Fibroblast of lung (primary cell): ENCODE data around the gene CPN2. TPM values are rescaled to one million over a fixed set of nuclear protein-coding genes. Genes with fewer than 3 reads are reported as not detected.

Experiments used
- DNase-seq, 2 donors: peaks; one replicate each; pipeline versions ENCODE4 v3.0.0 to v3.0.0-alpha.2; 2010; ENCODE audit warnings: low read depth in 2 of 2
- H2AFZ ChIP-seq: 2 replicates; pipeline ENCODE4 v1.5.1; 2012; ENCODE audit warnings: low read length, control low read depth, inconsistent platforms
- H3K27ac ChIP-seq: 2 replicates; pipeline ENCODE4 v1.5.1; 2011; ENCODE audit warnings: low read length, control low read depth; ENCODE audit not compliant: insufficient read depth
- H3K27me3 ChIP-seq: 2 replicates; pipeline ENCODE4 v1.5.1; 2011; ENCODE audit warnings: mild to moderate bottlenecking, low read length; ENCODE audit not compliant: control insufficient read depth, insufficient read depth
- H3K36me3 ChIP-seq: 2 replicates; pipeline ENCODE4 v1.5.1; 2011; ENCODE audit warnings: low read length; ENCODE audit not compliant: control insufficient read depth, insufficient read depth
- H3K4me1 ChIP-seq: 2 replicates; pipeline ENCODE4 v1.5.1; 2011; ENCODE audit warnings: low read length; ENCODE audit not compliant: control insufficient read depth, insufficient read depth; ENCODE audit errors: extremely low read depth
- H3K4me2 ChIP-seq: 2 replicates; pipeline ENCODE4 v1.5.1; 2011; ENCODE audit warnings: low read length, control low read depth; ENCODE audit not compliant: insufficient read depth; ENCODE audit errors: extremely low read depth
- H3K4me3 ChIP-seq, 4 experiments: fragments of 200-600 bp in 1 of 4; sonication (generic) in 1 of 4; replicated peaks in 1 of 4; 2 replicates each; pipeline ENCODE4 v1.5.1; 2011 to 2016; ENCODE audit warnings: low read length in 4 of 4, low read depth in 3 of 4, mild to moderate bottlenecking in 3 of 4, control low read depth in 2 of 4, inconsistent platforms in 1 of 4, mixed read lengths in 1 of 4; ENCODE audit not compliant: insufficient read depth in 1 of 4; ENCODE audit errors: control extremely low read depth in 1 of 4
- H3K79me2 ChIP-seq: 2 replicates; pipeline ENCODE4 v1.5.1; 2012; ENCODE audit warnings: mild to moderate bottlenecking, low read length, inconsistent platforms; ENCODE audit not compliant: control insufficient read depth, insufficient read depth
- H3K9ac ChIP-seq: 2 replicates; pipeline ENCODE4 v1.5.1; 2011; ENCODE audit warnings: mild to moderate bottlenecking, low read length, control low read depth; ENCODE audit not compliant: insufficient read depth
- H3K9me3 ChIP-seq: 2 replicates; pipeline ENCODE4 v1.5.1; 2012; ENCODE audit warnings: low read depth, low read length; ENCODE audit not compliant: control insufficient read depth, insufficient read depth
- H4K20me1 ChIP-seq: 2 replicates; pipeline ENCODE4 v1.5.1; 2011; ENCODE audit warnings: low read length; ENCODE audit not compliant: control insufficient read depth, insufficient read depth; ENCODE audit errors: extremely low read depth
- EZH2 ChIP-seq: IDR thresholded peaks from 2 replicates; pipeline ENCODE4 v1.5.1; 2012; ENCODE audit warnings: low read length, control low read depth, mild to moderate bottlenecking; ENCODE audit errors: missing control alignments
- polyA plus RNA-seq, 2 donors: library from polyadenylated mRNA; depleted of rRNA in 1 of 2; stranded (reverse) in 1 of 2; unstranded in 1 of 2; fragments of >200 nt; gene quantifications; 2 replicates each; pipeline ENCODE4 v1.2.1, GENCODE V29; 2011 to 2012; ENCODE audit warnings: missing spikeins in 1 of 2
- total RNA-seq: library from RNA; depleted of rRNA; stranded (reverse); fragments of >200 nt; gene quantifications from 2 replicates; pipeline ENCODE4 v1.2.1, GENCODE V29; 2014
- TF ChIP-seq, protein P1 (sequence below), 2 donors: IDR thresholded peaks in 1 of 2; conservative IDR thresholded peaks in 1 of 2; 1 replicate in 1 of 2; 2 replicates in 1 of 2; pipeline ENCODE4 v1.5.1; 2011 to 2012; ENCODE audit warnings: low read length in 2 of 2, control low read depth in 1 of 2, inconsistent platforms in 1 of 2, low read depth in 1 of 2, mild to moderate bottlenecking in 1 of 2

CPN2 gene
- total and polyA plus RNA-seq, 2 donors (not counting 1 experiment from before 2014, with no cell fraction given) = not detected

DNA sequence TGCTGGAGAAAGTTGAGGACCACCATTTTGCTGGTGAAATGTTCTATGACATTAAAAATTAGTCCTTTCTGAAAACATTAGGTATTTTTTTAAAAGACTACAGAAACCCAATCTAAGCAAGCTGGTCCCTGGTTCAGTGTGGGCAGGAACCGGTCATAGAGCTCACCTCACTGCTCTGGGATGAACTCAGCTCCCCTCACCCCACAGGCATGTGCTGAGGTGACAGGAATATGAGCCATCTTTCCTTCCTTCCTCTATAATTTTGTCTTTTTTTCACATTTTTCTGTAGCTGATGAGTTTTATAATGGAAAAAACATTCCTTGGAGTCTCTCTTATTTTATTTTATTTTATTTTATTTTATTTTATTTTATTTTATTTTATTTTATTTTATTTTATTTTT is 26.6 kb upstream of the CPN2 start:
- Histone ChIP-seq H3K9ac (no peak overlapping the region), H2AFZ (no peak overlapping the region), H3K36me3 (no peaks in the 10 kb centered on the region), H3K4me3 (no peak overlapping the region), H3K9me3 (no peaks in the 10 kb centered on the region), H3K4me2 (no peak overlapping the region), H3K4me1 (no peaks in the 10 kb centered on the region), H3K27me3 (peaks cover 3% of the 10 kb centered on the region), H4K20me1 (no peaks in the 10 kb centered on the region), H3K79me2 (no peaks in the 10 kb centered on the region), H3K27ac (no peak overlapping the region)
- DNase-seq = no peak
- no peak for TF ChIP-seq EZH2
- TF ChIP-seq, protein P1, sequence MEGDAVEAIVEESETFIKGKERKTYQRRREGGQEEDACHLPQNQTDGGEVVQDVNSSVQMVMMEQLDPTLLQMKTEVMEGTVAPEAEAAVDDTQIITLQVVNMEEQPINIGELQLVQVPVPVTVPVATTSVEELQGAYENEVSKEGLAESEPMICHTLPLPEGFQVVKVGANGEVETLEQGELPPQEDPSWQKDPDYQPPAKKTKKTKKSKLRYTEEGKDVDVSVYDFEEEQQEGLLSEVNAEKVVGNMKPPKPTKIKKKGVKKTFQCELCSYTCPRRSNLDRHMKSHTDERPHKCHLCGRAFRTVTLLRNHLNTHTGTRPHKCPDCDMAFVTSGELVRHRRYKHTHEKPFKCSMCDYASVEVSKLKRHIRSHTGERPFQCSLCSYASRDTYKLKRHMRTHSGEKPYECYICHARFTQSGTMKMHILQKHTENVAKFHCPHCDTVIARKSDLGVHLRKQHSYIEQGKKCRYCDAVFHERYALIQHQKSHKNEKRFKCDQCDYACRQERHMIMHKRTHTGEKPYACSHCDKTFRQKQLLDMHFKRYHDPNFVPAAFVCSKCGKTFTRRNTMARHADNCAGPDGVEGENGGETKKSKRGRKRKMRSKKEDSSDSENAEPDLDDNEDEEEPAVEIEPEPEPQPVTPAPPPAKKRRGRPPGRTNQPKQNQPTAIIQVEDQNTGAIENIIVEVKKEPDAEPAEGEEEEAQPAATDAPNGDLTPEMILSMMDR (conservative IDR thresholded peaks at IDR 0.05 in 1 of 2, IDR thresholded peaks at IDR 0.05 in 1 of 2; ENCODE audit: low read depth in 1 of 2, low read length in 2 of 2) = no peak

DNA sequence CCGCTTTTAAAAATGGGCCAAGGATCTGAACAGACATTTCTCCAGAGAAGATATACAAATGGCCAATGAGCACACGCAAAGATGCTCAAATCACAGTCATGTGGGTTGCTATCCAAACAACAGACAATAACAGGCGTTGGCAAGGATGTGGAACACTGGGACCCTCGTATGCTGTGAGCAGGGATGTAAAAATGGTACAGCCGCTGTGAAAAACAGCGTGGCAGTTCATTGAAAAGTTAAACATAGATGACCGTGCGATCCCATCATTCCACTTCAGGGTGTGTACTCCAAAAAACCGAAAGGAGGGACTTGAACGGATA is 25.1 kb upstream of the CPN2 start:
- TF ChIP-seq EZH2 = no peak
- TF ChIP-seq, protein P1 (conservative IDR thresholded peaks at IDR 0.05 in 1 of 2, IDR thresholded peaks at IDR 0.05 in 1 of 2; ENCODE audit: low read depth in 1 of 2, low read length in 2 of 2) = no peak
- DNase-seq = no peak
- Histone ChIP-seq H3K4me2 (no peak overlapping the region), H3K9me3 (no peaks in the 10 kb centered on the region), H3K79me2 (no peaks in the 10 kb centered on the region), H3K4me3 (no peak overlapping the region), H3K9ac (no peak overlapping the region), H4K20me1 (no peaks in the 10 kb centered on the region), H3K27ac (no peak overlapping the region), H3K36me3 (no peaks in the 10 kb centered on the region), H2AFZ (no peak overlapping the region), H3K4me1 (no peaks in the 10 kb centered on the region), H3K27me3 (peaks cover 3% of the 10 kb centered on the region)

DNA sequence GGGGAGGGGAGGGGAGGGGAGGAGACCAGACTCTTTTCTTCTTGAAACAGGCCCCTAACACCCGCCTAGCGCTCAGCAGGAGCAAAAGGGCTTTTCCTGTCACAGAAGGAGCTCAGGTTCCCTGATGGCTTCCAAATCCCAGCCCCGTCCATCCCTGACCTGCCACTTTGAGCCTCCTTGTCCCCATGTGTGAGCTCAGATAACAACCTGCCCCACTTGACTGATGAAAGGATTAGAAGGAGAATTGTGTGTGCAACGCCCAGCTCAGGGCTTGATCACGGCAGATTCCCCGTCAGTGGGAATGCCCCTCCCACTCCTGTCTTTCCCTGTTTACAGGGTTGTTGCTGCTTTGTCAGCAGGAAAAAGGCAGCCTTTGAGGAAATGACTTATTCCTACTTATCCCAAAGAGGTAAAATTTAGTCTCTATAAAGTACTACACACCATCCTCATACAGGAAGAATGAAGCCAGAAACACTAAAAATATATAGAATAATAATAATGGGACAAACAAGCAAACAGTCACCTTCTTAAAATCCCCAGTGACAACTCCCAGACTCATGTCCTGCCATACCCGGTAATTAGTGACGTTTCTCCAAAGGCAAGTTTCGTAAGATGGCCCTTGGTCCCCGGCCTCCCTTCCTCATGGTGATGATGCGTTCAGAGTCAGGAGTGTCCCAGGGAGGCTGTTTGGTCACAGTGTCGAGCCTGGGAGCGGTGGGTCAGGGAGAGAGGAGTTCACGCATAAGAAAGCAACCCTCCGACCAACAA is 24.5 kb upstream of the CPN2 start:
- Histone ChIP-seq H3K79me2 (no peaks in the 10 kb centered on the region), H3K36me3 (no peaks in the 10 kb centered on the region), H3K4me1 (no peaks in the 10 kb centered on the region), H3K4me3 (no peak overlapping the region), H3K27ac (no peak overlapping the region), H3K4me2 (no peak overlapping the region), H2AFZ (no peak overlapping the region), H3K9ac (no peak overlapping the region), H3K27me3 (peaks cover 4% of the 10 kb centered on the region), H3K9me3 (no peaks in the 10 kb centered on the region), H4K20me1 (no peaks in the 10 kb centered on the region)
- no peak for DNase-seq
- no peak for TF ChIP-seq EZH2
- TF ChIP-seq, protein P1 (conservative IDR thresholded peaks at IDR 0.05 in 1 of 2, IDR thresholded peaks at IDR 0.05 in 1 of 2; ENCODE audit: low read depth in 1 of 2, low read length in 2 of 2) = no peak
